WTC11 (cell line): ENCODE data around the gene BCAT1. TPM values are rescaled to one million over a fixed set of nuclear protein-coding genes. Genes with fewer than 3 reads are reported as not detected.

Experiments
- ATAC-seq: fragments of 200-7000 bp; cut with Tn5 transposase; 2 replicates; pipeline ENCODE4 v1.10.0; 2021; ENCODE audit warnings: mild to moderate bottlenecking, moderate library complexity
- CTCF ChIA-PET: fragments of 300-600 bp; sonication (Branson Sonifier 250); formaldehyde crosslinking; loops from one replicate; lab custom pipeline; 2021; ENCODE audit warnings: antibody characterized with exemption; lab: Charles Lee
- POLR2A ChIA-PET: fragments of 350-600 bp; sonication (Branson Sonifier 250); formaldehyde crosslinking; loops from one replicate; lab custom pipeline; 2021; ENCODE audit warnings: antibody characterized with exemption; lab: Charles Lee
- DNase-seq: peaks from one replicate; pipeline ENCODE4 v3.0.0; 2021; ENCODE audit warnings: low spot score
- H3K27ac Mint-ChIP-seq: 2 replicates; pipeline ENCODE4 v1.8.0; 2021; ENCODE audit warnings: mixed read lengths
- H3K27me3 Mint-ChIP-seq: 2 replicates; pipeline ENCODE4 v1.8.0; 2021; ENCODE audit warnings: low read depth, mild to moderate bottlenecking, moderate library complexity, mixed read lengths
- H3K36me3 Mint-ChIP-seq: 2 replicates; pipeline ENCODE4 v1.8.0; 2021; ENCODE audit warnings: mixed read lengths
- H3K4me1 Mint-ChIP-seq: 2 replicates; pipeline ENCODE4 v1.8.0; 2022; ENCODE audit warnings: mixed read lengths
- H3K4me3 Mint-ChIP-seq: 2 replicates; pipeline ENCODE4 v1.8.0; 2021; ENCODE audit warnings: mild to moderate bottlenecking, moderate library complexity, mixed read lengths
- H3K9me3 Mint-ChIP-seq: 2 replicates; pipeline ENCODE4 v1.8.0; 2021; ENCODE audit warnings: mixed read lengths
- ATF1 ChIP-seq: sonication (generic); formaldehyde crosslinking; IDR thresholded peaks from 2 replicates; pipeline ENCODE4 v1.8.1; 2023; ENCODE audit warnings: mild to moderate bottlenecking, moderate library complexity, missing genetic modification reagents
- CBFB ChIP-seq: sonication (generic); formaldehyde crosslinking; IDR thresholded peaks from 2 replicates; pipeline ENCODE4 v1.8.1; 2022; ENCODE audit warnings: mild to moderate bottlenecking, low read depth, missing genetic modification reagents
- ESRRA ChIP-seq: sonication (generic); formaldehyde crosslinking; IDR thresholded peaks from 2 replicates; pipeline ENCODE4 v1.8.1; 2022; ENCODE audit warnings: mild to moderate bottlenecking, missing genetic modification reagents, borderline replicate concordance
- FOXK1 ChIP-seq: sonication (generic); formaldehyde crosslinking; IDR thresholded peaks from 2 replicates; pipeline ENCODE4 v1.8.0; 2022; ENCODE audit warnings: mild to moderate bottlenecking, moderate library complexity, missing genetic modification reagents
- FOXP1 ChIP-seq: sonication (generic); formaldehyde crosslinking; IDR thresholded peaks from 2 replicates; pipeline ENCODE4 v1.8.0; 2022; ENCODE audit warnings: missing genetic modification reagents, mild to moderate bottlenecking, moderate library complexity, borderline replicate concordance
- GTF2I ChIP-seq: fragments of 250-450 bp; sonication (Bioruptor Pico); conservative IDR thresholded peaks from 2 replicates; pipeline ENCODE4 v1.4.0; 2021; ENCODE audit warnings: mild to moderate bottlenecking
- JAZF1 ChIP-seq: fragments of 250-450 bp; sonication (Bioruptor Pico); IDR thresholded peaks from 2 replicates; pipeline ENCODE4 v1.9.0; 2021; ENCODE audit warnings: moderate library complexity, mild to moderate bottlenecking, inconsistent platforms
- MYBL2 ChIP-seq: sonication (generic); formaldehyde crosslinking; IDR thresholded peaks from 2 replicates; pipeline ENCODE4 v1.8.1; 2023; ENCODE audit warnings: mild to moderate bottlenecking, moderate library complexity, missing genetic modification reagents
- NR1H2 ChIP-seq: sonication (generic); formaldehyde crosslinking; IDR thresholded peaks from 2 replicates; pipeline ENCODE4 v1.9.0; 2021; ENCODE audit warnings: mild to moderate bottlenecking, moderate library complexity, missing genetic modification reagents
- RELA ChIP-seq: sonication (generic); formaldehyde crosslinking; IDR thresholded peaks from 2 replicates; pipeline ENCODE4 v1.8.1; 2022; ENCODE audit warnings: missing genetic modification reagents, mild to moderate bottlenecking, borderline replicate concordance
- ZNF263 ChIP-seq: sonication (generic); formaldehyde crosslinking; IDR thresholded peaks from 2 replicates; pipeline ENCODE4 v1.8.1; 2022; ENCODE audit warnings: low read depth, mild to moderate bottlenecking, moderate library complexity, missing genetic modification reagents
- ZNF671 ChIP-seq: fragments of 250-450 bp; sonication (Bioruptor Pico); IDR thresholded peaks from 2 replicates; pipeline ENCODE4 v1.8.0; 2021; ENCODE audit warnings: mild to moderate bottlenecking
- total RNA-seq: library from RNA; stranded (reverse); gene quantifications from 3 replicates; pipeline ENCODE4 v1.2.3, GENCODE V29; 2021
- TF ChIP-seq, protein P1 (sequence below): fragments of 250-450 bp; sonication (Bioruptor Pico); IDR thresholded peaks from 2 replicates; pipeline ENCODE4 v1.8.0; 2021; ENCODE audit warnings: mild to moderate bottlenecking
- TF ChIP-seq, protein P2 (sequence below): sonication (generic); formaldehyde crosslinking; IDR thresholded peaks from 2 replicates; pipeline ENCODE4 v1.8.1; 2023; ENCODE audit warnings: mild to moderate bottlenecking, missing genetic modification reagents, moderate library complexity
- TF ChIP-seq, protein P3 (sequence below): sonication (generic); formaldehyde crosslinking; IDR thresholded peaks from 2 replicates; pipeline ENCODE4 v1.8.0; 2022; ENCODE audit warnings: mild to moderate bottlenecking, missing genetic modification reagents
- TF ChIP-seq, protein P4 (sequence below): fragments of 200-600 bp; IDR thresholded peaks from 2 replicates; pipeline ENCODE4 v1.8.0; 2022; ENCODE audit warnings: antibody characterized with exemption
- TF ChIP-seq, protein P5 (sequence below): sonication (generic); formaldehyde crosslinking; conservative IDR thresholded peaks from 2 replicates; pipeline ENCODE4 v1.8.1; 2023; ENCODE audit warnings: mild to moderate bottlenecking, low read depth, missing genetic modification reagents, moderate library complexity
- TF ChIP-seq, protein P6 (sequence below): sonication (generic); formaldehyde crosslinking; IDR thresholded peaks from 2 replicates; pipeline ENCODE4 v1.8.1; 2023; ENCODE audit warnings: mild to moderate bottlenecking, missing genetic modification reagents
- TF ChIP-seq, protein P7 (sequence below): sonication (generic); formaldehyde crosslinking; IDR thresholded peaks from 2 replicates; pipeline ENCODE4 v1.8.1; 2022; ENCODE audit warnings: mild to moderate bottlenecking, moderate library complexity, missing genetic modification reagents

The BCAT1 gene
- total RNA-seq, 1 experiment from 2014 or later, result 267 TPM

DNA sequence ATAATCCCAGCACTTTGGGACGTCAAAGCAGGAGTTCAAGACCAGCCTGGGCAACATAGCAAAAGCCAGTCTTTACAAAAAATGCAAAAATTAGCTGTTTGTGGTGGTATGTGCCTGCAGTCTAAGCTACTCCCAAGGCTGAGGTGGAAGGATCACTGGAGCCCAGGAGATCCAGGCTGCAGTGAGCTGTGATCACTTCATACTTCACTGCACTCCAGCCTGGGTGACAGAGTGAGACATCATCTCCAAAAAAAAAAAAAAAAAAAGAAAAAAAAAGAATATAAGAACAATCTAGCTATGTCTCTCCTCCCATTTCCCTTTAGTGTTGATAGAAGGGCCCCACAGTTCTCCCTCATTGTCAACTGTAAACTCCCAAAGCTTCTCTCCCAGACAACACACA is 3.5 kb upstream of the BCAT1 start:
- H3K27me3 Mint-ChIP-seq, result peaks cover 2% of the 10 kb centered on the region; the same call in 1 of the 2 replicates
- H3K27ac Mint-ChIP-seq, result peak overlapping the region; percentile 61
- H3K9me3 Mint-ChIP-seq, result peaks cover 6% of the 10 kb centered on the region
- H3K4me3 Mint-ChIP-seq, result no peak overlapping the region
- no peak for TF ChIP-seq JAZF1 (CRISPR knock-in tag)
- TF ChIP-seq, protein P1, sequence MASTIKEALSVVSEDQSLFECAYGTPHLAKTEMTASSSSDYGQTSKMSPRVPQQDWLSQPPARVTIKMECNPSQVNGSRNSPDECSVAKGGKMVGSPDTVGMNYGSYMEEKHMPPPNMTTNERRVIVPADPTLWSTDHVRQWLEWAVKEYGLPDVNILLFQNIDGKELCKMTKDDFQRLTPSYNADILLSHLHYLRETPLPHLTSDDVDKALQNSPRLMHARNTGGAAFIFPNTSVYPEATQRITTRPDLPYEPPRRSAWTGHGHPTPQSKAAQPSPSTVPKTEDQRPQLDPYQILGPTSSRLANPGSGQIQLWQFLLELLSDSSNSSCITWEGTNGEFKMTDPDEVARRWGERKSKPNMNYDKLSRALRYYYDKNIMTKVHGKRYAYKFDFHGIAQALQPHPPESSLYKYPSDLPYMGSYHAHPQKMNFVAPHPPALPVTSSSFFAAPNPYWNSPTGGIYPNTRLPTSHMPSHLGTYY, result no peak
- no peak for TF ChIP-seq FOXK1 (CRISPR knock-in tag)
- TF ChIP-seq CBFB (CRISPR knock-in tag), result no peak
- no peak for TF ChIP-seq ESRRA (CRISPR knock-in tag)
- TF ChIP-seq ZNF671 (CRISPR knock-in tag), result no peak
- TF ChIP-seq ZNF263, result no peak
- no peak for TF ChIP-seq NR1H2 (CRISPR knock-in tag)
- TF ChIP-seq, protein P2, sequence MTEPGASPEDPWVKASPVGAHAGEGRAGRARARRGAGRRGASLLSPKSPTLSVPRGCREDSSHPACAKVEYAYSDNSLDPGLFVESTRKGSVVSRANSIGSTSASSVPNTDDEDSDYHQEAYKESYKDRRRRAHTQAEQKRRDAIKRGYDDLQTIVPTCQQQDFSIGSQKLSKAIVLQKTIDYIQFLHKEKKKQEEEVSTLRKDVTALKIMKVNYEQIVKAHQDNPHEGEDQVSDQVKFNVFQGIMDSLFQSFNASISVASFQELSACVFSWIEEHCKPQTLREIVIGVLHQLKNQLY, result no peak
- TF ChIP-seq ATF1 (CRISPR knock-in tag), result no peak
- TF ChIP-seq, protein P3, sequence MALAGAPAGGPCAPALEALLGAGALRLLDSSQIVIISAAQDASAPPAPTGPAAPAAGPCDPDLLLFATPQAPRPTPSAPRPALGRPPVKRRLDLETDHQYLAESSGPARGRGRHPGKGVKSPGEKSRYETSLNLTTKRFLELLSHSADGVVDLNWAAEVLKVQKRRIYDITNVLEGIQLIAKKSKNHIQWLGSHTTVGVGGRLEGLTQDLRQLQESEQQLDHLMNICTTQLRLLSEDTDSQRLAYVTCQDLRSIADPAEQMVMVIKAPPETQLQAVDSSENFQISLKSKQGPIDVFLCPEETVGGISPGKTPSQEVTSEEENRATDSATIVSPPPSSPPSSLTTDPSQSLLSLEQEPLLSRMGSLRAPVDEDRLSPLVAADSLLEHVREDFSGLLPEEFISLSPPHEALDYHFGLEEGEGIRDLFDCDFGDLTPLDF (CRISPR knock-in tag), result no peak
- TF ChIP-seq, protein P4, sequence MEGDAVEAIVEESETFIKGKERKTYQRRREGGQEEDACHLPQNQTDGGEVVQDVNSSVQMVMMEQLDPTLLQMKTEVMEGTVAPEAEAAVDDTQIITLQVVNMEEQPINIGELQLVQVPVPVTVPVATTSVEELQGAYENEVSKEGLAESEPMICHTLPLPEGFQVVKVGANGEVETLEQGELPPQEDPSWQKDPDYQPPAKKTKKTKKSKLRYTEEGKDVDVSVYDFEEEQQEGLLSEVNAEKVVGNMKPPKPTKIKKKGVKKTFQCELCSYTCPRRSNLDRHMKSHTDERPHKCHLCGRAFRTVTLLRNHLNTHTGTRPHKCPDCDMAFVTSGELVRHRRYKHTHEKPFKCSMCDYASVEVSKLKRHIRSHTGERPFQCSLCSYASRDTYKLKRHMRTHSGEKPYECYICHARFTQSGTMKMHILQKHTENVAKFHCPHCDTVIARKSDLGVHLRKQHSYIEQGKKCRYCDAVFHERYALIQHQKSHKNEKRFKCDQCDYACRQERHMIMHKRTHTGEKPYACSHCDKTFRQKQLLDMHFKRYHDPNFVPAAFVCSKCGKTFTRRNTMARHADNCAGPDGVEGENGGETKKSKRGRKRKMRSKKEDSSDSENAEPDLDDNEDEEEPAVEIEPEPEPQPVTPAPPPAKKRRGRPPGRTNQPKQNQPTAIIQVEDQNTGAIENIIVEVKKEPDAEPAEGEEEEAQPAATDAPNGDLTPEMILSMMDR, result no peak
- TF ChIP-seq, protein P5, sequence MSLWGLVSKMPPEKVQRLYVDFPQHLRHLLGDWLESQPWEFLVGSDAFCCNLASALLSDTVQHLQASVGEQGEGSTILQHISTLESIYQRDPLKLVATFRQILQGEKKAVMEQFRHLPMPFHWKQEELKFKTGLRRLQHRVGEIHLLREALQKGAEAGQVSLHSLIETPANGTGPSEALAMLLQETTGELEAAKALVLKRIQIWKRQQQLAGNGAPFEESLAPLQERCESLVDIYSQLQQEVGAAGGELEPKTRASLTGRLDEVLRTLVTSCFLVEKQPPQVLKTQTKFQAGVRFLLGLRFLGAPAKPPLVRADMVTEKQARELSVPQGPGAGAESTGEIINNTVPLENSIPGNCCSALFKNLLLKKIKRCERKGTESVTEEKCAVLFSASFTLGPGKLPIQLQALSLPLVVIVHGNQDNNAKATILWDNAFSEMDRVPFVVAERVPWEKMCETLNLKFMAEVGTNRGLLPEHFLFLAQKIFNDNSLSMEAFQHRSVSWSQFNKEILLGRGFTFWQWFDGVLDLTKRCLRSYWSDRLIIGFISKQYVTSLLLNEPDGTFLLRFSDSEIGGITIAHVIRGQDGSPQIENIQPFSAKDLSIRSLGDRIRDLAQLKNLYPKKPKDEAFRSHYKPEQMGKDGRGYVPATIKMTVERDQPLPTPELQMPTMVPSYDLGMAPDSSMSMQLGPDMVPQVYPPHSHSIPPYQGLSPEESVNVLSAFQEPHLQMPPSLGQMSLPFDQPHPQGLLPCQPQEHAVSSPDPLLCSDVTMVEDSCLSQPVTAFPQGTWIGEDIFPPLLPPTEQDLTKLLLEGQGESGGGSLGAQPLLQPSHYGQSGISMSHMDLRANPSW (CRISPR knock-in tag), result no peak
- TF ChIP-seq FOXP1 (CRISPR knock-in tag), result no peak
- TF ChIP-seq RELA (CRISPR knock-in tag), result no peak
- TF ChIP-seq MYBL2, result no peak
- TF ChIP-seq, protein P6, sequence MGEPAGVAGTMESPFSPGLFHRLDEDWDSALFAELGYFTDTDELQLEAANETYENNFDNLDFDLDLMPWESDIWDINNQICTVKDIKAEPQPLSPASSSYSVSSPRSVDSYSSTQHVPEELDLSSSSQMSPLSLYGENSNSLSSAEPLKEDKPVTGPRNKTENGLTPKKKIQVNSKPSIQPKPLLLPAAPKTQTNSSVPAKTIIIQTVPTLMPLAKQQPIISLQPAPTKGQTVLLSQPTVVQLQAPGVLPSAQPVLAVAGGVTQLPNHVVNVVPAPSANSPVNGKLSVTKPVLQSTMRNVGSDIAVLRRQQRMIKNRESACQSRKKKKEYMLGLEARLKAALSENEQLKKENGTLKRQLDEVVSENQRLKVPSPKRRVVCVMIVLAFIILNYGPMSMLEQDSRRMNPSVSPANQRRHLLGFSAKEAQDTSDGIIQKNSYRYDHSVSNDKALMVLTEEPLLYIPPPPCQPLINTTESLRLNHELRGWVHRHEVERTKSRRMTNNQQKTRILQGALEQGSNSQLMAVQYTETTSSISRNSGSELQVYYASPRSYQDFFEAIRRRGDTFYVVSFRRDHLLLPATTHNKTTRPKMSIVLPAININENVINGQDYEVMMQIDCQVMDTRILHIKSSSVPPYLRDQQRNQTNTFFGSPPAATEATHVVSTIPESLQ (CRISPR knock-in tag), result no peak
- no peak for TF ChIP-seq GTF2I
- TF ChIP-seq, protein P7, sequence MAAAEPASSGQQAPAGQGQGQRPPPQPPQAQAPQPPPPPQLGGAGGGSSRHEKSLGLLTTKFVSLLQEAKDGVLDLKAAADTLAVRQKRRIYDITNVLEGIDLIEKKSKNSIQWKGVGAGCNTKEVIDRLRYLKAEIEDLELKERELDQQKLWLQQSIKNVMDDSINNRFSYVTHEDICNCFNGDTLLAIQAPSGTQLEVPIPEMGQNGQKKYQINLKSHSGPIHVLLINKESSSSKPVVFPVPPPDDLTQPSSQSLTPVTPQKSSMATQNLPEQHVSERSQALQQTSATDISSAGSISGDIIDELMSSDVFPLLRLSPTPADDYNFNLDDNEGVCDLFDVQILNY, result no peak
- ChIA-PET POLR2A (no interaction called here), CTCF (interaction anchor here (0.9 to 1.2 kb wide), 2 partner anchors 33 to 203 kb away, joined by 3 to 4 read pairs; no protein-coding TSS in a partner anchor)
- peaks cover 38% of the 10 kb centered on the region for H3K4me1 Mint-ChIP-seq
- DNase-seq, result no peak
- no peak for ATAC-seq
- H3K36me3 Mint-ChIP-seq, result 0 out of 2 replicates have a peak, but pooled peaks cover 4% of the 10 kb centered on the region
